HG03135 (cell line): ENCODE results near the gene CREB3L2.
A peak's percentile ranks its signal among the peaks of the same experiment; 100 is the strongest.

Source experiments
- ATAC-seq: cut with Tn5 transposase; IDR thresholded peaks from one replicate; pipeline ENCODE4 v1.9.1; 2021; ENCODE audit warnings: mild to moderate bottlenecking, moderate library complexity; ENCODE audit not compliant: unreplicated experiment

The CREB3L2 gene

DNA sequence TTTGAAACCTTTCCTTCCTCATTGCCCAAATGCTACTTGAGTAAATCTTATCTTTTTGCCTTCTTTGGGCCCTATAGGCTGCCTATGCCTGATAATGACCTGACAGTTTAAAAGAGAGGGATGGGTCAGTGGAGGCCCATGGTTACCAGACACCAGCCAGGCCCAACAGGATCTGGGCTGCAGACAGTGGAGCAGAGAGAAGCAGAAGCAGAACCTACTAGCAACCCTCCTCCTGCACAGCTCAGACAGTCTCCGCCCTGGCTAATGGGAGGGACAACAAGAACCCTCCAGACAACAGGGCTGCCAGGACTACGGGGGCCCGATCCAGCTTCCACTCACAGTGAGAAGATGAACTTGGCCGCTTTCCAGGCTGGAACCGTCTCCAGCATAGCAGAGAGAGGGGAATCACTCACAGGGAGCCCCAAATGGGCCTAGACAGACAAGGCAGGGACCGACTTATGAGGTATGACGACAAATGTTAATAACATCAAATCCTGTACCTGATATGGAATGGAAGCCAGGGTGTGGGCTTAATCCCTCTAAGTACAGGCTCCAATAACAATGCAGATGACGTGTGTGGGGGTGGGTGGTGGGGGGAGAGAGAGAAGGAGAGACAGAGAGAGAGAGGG, 123.4 kb downstream of the CREB3L2 start:
- no peak for ATAC-seq

DNA sequence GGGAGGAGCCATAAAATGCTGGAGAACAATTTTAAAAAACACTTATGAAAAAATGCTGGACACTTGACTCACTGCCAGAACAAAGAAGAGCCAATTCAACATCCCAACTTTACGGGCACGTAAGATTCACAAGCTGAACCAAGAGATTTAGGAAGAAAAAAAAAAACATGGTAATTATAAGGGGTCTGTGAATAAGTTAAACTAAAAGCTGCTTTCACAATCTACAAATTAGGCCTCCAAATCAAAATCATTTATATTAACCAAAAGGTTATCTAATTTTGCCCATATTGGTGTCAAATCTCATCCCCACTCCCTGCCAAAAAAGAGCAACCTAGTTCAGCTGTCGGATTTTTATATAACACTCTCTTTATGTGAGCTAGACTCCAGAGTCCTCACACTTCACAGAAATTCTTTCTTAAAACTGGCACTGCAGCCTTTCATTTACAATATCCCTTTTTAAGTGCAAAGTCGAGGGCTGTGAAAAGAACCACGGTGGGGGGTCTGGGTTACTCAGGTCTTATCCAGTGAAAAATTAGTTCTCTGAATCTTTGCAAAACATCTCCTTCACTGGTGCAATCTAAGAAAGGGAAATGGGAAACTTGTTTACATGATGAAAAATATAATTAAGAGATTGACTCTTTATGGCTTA, 124.7 kb downstream of the CREB3L2 start:
- ATAC-seq, result no peak

DNA sequence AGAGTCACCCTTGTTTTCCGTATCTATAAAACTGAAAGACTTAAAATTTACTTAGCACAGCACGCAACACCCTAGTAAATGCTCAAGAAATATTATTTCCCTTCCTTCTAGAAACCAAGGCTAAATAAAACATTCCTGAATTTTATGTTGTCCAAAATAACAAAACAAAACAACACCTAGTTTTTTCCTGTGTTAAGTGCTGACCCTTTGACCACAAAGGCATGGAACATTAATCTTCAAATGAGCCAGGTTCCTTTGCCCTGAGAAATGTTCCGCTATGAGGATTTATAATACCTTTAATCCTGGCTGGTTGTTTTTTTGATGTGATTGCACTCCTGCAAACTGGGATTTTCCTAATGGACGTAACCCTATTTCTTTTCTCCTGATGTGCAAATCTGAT, 126.1 kb downstream of the CREB3L2 start:
- ATAC-seq, result no peak

DNA sequence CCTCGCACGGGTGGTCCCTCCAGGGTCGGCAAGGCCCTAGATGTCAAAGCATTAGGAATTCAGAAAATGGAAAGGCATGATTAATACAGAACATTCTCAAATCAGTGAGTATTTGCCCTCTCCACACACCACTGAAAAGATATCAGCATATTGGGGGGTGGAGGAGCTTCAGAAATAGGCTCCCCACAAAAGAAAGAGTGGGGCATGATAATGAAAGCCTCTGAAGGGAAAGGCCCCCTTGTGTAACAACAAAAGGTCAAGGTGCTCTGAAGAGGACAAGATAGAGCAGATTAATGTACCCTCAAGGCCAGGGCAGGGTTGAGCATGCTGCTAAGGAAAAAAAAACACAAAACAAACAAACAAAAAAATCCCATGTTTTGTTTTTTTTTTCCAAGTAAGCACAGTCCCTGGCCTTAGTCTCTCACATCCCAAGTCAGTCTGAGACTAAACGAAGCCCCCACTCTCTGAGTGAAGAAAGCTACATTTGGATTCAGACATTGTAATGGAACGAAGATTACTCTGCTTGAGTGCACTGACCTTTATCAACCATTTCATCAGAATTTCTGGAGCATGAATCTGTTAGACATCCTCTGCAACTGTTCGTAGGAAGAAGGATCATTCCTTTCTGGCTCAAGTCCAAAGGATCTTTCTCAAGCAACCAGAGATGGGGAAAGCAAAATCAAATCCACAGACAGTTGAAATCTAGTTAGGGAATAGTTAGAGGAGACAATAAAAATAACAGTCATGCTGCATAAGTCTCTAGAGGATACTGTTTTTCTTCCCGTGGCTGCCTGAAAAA, 127.7 kb downstream of the CREB3L2 start:
- ATAC-seq, result no peak

DNA sequence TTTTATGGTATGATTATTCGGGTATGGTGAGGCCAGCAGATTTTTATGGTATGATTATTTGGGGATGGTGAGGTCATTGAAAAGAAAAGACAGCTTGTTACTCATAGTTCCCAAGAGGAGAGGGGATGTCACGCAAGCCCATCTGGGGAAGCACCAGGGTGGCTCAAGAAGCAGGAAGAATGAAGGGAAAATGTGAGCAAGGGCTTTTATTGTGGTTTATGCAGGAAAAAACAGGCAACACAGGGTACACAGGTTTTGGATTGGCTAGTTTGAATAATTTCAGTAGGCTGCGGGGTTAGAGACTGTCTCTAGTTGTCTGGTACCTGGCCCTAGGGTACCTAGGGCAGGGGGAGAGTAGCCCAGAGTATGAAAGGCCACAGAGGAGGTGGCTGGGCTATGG, 128.4 kb downstream of the CREB3L2 start:
- no peak for ATAC-seq

DNA sequence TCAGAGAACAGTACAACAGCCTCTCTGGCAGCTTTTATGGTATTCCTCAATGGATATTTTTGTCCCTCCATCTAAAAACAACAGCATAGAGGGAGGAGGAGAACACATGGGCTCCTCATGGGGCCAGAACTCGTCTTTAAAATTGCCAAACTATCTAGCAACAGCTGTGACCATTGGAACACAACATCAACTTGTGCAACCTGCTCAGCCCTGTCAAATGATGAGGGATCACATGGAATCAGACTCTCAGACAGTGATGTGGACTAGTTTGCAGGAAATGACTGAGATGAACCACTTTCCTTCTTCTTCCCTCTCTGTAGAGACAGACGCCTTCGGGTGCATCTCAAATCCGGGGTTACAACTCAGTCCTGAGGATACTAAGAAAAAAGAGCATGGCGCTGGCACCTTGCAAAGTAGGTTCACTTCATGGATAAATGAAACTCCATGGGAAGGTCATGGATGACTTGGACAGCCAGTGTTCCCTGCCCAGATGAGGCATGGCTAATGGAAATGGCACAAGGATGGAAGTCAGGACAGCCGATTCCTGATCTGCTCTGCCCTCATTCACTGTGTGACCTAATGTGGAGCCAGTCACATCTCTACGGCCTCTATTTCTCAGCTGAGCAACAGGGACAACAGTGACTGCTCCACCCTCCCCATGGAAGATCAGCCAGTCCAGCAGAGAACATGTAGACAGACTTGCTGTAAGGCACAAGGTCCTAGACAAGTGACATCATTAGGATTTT, 130.5 kb downstream of the CREB3L2 start:
- no peak for ATAC-seq

DNA sequence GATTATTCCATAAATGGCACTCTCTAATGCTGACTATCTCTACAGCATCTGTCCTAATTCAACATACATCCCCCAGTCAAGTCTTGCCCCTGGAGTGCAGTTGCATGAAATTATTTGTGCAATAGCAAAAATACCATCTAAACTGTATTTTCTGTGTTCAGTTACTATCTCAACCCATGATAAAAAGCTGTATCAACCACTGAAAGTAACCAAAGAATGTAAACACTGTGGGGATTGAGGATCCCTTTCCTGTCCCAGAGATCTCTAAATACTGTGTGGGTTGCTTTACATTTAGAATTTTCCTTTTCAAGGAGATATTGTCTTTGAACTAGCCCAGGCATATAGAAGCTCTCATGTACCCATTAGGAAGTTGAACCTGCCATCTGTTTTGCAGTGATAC, 131.2 kb downstream of the CREB3L2 start:
- no peak for ATAC-seq

DNA sequence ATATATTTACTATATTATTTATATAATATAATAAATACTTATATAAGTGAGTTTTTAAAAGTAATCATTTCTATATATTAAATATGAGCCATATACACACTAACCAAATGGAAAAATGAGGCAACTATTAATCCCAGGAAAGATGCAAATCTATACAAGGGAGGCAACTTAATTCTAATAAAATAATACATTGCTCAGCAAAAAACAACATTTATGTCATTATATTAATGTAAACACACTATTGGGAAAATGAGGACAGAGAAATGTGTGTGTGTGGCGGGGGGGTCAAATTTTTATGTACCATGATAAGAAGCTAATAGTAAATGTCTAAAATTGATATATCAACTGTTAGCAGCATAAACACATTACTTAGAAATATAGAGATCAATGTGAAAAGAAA, 131.8 kb downstream of the CREB3L2 start:
- ATAC-seq, result no peak

DNA sequence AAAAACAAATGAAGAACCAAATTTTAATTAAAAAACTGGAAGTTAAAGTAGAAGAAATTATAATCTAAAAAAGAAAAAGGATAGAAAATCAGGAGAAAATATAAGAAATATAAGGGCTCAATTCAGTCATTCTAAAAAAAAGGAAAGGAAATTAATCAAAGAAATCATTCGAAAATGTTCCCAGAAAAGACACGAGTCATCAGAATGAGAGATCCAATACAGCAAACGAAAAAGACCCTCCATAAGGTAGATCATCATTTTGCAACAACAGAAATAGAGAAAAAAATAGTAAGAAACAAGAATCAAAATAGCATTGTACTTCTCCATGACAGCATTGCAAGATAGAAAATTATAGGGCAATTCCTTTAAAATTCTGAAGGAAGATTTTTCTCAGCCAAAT, 132.6 kb downstream of the CREB3L2 start:
- ATAC-seq, result no peak

DNA sequence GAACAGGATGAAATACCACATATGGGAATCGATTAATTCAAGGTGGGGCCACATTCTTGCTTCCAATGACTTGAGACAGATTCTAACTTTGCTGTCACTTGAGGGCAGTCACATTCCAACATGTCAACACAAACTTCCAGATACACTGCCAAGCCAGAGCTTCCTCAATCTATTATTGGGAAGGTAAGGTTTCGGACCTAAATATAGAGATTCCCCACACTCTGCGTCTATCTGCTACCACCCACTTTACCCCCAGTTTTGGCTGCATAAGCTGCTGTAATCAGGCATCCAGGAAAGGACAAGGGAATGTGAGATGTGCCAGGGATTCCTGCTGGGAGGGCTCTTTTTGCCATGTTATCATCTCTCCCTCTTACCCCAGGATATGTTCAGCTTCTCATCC, 134.6 kb downstream of the CREB3L2 start:
- no peak for ATAC-seq

DNA sequence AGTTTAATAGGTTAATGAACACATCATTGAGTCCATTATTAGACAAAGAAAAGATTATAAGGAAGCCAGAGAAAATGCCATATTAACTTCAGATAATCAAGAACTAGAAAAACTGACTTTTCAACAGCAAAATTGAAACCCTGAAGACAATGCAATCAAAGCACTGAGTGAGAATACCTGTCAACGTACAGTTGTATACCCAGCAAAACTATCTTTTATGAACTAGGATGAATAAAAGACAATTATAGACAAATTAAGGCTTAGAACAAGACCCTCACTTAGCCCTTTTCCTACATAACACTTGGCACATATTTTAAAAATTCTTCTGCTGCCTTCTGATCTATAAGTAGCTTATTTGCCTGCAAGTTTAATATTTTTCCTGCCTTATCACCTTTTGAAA, 136.1 kb downstream of the CREB3L2 start:
- ATAC-seq, result no peak

DNA sequence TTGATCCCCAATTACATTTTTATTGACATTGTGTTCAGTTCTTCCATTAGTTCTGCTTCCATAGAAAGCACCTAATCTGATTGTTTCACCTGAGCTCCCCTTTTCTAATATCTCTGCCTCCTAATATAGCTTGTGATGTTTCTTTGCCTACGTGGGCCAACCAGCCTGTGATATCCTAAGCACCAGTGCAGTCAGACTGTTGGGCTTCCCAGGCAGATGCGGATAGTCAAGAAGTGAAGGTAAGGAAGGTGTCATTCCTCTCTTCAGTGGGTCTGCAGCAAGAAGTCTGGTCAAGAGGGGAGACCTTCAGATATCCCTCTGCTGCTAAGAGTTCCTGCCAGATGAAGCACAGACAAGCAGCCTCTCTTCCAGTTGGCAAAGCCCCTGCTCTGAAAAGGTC, 138.9 kb downstream of the CREB3L2 start:
- ATAC-seq, result no peak

DNA sequence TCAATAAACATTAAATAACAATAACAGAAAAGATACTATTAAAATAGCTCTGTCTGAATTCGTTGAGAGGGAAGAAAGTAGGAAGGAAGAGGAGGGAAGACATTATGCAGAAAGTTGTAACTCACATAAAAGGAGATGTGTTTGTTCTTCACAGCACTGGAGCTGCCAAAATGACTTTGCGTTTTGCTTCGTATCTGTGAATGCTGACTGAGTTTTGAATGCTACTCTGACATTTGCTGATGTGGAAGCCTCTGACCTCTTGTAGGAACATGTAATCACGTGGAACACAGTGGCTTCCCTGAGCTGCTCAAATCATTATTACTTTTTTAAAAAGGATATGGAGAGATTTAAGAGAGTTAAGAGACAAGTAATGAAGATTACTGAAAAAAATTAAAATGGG, 139.5 kb downstream of the CREB3L2 start:
- no peak for ATAC-seq

DNA sequence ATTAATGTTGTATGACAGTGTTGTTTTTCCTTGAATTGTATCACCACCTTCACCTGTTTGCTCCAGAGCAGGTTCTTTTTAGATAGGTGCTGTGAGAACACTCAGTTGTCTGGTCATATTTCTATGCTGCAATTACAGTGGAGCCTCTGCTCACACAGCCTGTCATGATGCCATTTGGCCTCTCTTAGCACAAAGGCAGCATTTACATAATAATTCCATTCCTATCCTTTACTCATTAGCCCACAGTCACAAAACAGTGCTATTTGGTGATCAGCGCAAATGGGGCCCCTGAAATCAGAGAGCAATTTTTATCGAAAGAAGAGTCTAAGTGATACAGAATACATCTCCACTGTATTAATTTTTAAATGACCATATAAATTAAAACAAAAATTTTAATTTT, 141.3 kb downstream of the CREB3L2 start:
- no peak for ATAC-seq

DNA sequence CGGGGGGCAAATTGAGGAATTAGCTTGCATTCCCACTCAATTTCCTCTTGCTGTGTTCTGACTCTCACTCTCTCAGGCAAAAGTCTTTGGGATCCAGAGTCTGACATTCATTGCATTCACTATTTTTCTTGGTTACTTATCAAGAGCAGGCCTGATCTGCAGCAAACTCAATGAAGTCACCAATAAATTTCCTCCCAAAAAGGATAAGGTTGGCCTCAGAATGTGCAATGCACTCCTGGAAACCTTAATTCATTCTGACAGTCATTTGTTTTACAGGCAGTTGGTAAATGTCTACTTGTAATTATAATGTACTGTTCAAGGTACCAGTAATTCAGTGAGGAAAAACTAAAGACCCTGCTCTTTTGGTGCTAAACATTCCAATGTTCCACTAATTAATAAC, 148.8 kb downstream of the CREB3L2 start:
- ATAC-seq, result no peak

DNA sequence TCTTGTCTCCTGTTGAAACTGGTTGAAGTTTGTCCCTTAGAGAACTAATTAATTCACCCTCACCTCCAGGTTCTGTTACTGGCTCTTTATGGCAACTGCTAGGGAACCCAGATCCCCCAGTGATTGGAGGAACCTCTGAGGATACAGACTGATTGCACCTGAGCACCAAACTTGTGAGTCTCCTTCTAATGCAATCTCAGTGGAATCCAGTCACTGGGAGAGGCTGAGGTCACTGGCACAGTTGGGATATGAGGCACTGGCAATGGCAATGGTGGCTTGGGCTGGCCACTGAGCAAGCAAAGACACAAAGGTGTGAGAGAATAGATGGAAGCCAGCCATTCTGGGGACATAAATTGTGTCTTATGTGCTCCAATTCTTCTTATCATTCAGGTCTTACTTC, 149.8 kb downstream of the CREB3L2 start:
- ATAC-seq, result no peak

DNA sequence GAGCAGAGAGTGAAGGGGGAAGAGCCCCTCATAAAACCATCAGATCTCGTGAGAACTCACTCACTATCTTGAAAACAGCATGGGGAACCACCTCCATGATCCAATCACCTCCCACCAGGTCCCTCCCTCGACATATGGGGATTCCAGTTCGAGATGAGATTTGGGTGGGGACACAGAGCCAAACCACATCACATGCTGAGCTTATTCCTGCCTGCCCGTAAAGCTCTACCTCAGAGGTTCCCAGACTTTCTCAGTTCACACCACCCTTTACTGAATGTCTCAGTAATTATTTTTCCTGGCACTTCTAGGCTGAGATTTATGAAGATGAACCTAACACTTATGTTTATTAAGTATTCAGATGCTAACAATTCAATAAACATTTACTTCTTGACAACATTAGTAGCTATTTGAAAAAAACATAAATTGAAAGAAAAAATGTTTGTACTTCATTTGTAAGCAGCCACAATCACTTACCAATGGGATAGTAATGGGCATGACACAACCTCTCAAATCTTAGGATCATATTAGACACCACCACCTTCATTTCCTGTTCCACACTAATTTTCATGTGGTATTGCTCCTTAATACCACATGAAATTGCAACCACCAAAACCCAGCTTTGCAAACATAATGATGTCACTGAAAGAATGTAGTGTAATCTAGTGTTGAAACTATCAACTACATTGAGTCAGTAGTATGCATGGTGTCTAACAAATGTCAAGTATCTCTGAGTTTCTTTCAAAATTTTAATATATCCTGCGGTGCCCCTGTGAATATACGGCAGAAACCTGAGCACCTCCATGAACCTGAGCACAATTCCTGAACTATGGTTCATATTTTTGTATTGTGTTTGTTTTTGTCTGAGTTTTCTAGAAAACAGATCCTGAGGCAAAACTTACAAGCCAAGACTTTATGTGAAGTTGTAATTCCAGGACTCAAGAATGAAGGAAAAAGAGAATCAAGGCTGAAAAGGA, 150.6 kb downstream of the CREB3L2 start:
- no peak for ATAC-seq

DNA sequence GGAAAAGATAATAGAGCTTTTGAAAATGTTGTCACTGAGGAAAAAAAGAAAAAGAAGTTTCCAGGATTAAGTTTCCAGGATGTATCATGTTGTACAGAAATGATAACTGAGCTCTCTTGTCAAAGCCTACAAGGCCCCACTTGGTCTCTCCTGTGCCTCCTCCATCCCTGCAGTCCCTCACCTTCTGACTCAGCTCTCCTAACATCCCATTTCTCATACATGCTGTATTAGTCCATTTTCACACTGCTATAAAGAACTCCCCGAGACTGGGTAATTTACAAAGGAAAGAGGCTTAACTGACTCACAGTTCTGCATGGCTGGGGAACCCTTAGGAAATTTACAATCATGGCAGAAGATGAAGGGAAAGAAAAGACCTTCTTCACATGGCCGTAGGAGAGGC, 151.3 kb downstream of the CREB3L2 start:
- ATAC-seq, result no peak

DNA sequence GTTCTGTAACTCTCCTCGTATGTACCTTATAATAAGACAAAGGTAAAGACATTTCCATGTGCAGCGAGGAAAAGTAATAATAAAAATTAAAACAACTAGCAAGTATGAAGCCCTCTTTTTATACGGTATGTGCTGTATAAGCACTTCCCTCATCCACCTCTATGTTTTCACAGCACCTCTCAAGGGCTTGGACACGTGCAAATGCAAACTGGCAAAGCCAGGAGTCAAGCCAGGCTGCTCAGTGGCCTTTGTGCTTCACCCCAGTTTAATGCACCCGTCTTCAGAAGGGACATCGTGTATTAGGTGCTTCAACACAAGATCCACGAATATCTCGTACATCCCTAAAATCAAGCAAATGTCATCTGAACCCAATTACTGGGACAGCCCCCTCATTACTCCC, 153.8 kb downstream of the CREB3L2 start:
- ATAC-seq, result no peak

DNA sequence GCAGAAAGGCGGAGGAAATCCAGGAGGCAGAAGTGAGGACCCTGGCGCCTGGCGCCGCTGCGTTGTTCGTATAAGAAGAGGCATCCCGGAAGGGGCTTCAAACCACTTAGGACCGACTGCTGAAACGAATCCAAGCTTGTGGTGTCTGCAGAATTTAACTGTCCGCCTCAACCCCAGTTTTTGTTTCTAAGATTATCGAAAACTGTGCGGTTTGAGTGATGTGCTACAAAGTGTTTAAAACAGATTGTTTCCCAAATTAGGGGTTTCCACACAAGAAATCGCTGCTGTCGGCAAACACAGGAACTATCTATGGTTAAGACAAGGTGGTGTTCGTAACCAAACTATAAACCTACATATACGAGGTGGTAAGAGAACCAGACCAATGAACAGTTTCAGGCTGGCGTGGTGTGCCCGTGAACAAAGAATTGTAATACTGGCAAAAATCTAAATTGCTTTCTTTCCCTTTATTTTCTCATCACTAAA, 154.3 kb downstream of the CREB3L2 start:
- ATAC-seq, result peak; percentile 10
